ENCODE results near the gene RPL4.
"Not testable (repeated sequence)": the region's sequence is repeated elsewhere in the genome, so short reads cannot be mapped to it uniquely, and the experiment has no call there.

Gene RPL4

GRCh38 chr15:66500346-66500745 is 4.3 kb downstream of the RPL4 start:
- H3K9me3 Mint-ChIP-seq: not testable (repeated sequence)
- peak overlapping the region; percentile 93 for H3K4me3 Mint-ChIP-seq

GRCh38 chr15:66498501-66499386 is 5.9 kb downstream of the RPL4 start:
- no peaks in the 10 kb centered on the region for H3K27me3 Mint-ChIP-seq
- H3K4me1 Mint-ChIP-seq (ENCODE audit: low read depth): peaks cover 68% of the 10 kb centered on the region
- H3K4me3 Mint-ChIP-seq: peak overlapping the region; percentile 97
- peaks cover 89% of the 10 kb centered on the region for H3K36me3 Mint-ChIP-seq (ENCODE audit: low read depth)
- H3K9me3 Mint-ChIP-seq: no peaks in the 10 kb centered on the region
- H3K27ac Mint-ChIP-seq: peak overlapping the region; percentile 99

More at GRCh38 chr15:66500346-66500745, 4.3 kb downstream of the RPL4 start:
- H3K27me3 Mint-ChIP-seq: not testable (repeated sequence)
- peaks cover 86% of the 10 kb centered on the region for H3K36me3 Mint-ChIP-seq (ENCODE audit: low read depth)
- H3K27ac Mint-ChIP-seq: peak overlapping the region; percentile 99
- peaks cover 63% of the 10 kb centered on the region for H3K4me1 Mint-ChIP-seq (ENCODE audit: low read depth)

GRCh38 chr15:66497502-66498455 is 6.9 kb downstream of the RPL4 start, which contains the start of gene SNAPC5:
Gene SNAPC5, minus strand, starts transcription at chr15:66497762. Its CDS starts 31 bp downstream, at chr15:66497731.
- H3K4me3 Mint-ChIP-seq: peak within 1 kb of the TSS; percentile 97
- peaks cover 65% of the 10 kb centered on the region for H3K4me1 Mint-ChIP-seq (ENCODE audit: low read depth)
- H3K27me3 Mint-ChIP-seq: no peaks in the 10 kb centered on the region
- H3K27ac Mint-ChIP-seq: peak within 1 kb of the TSS; percentile 99
- H3K36me3 Mint-ChIP-seq (ENCODE audit: low read depth): peaks cover 89% of the 10 kb centered on the region
- H3K9me3 Mint-ChIP-seq: no peaks in the 10 kb centered on the region

- Mint-ChIP-seq H3K9me3 (no peaks in the 10 kb centered on the region), H3K27ac (peak overlapping the region; percentile 99), H3K4me1 (ENCODE audit: low read depth) (peaks cover 57% of the 10 kb centered on the region), H3K36me3 (ENCODE audit: low read depth) (peaks cover 89% of the 10 kb centered on the region), H3K27me3 (no peaks in the 10 kb centered on the region), H3K4me3 (peak overlapping the region; percentile 97)
Observed at GRCh38 chr15:66496951-66497501, 7.6 kb downstream of the RPL4 start.

GRCh38 chr15:66494262-66494661 is 10.4 kb downstream of the RPL4 start:
- Mint-ChIP-seq H3K27me3 (no peaks in the 10 kb centered on the region), H3K27ac (peak overlapping the region; percentile 50), H3K36me3 (ENCODE audit: low read depth) (peaks cover 89% of the 10 kb centered on the region), H3K9me3 (no peaks in the 10 kb centered on the region), H3K4me3 (no peak overlapping the region), H3K4me1 (ENCODE audit: low read depth) (peaks cover 31% of the 10 kb centered on the region)

GRCh38 chr15:66491846-66492245 is 12.8 kb downstream of the RPL4 start:
- peak overlapping the region; percentile 38 for H3K27ac Mint-ChIP-seq
- H3K36me3 Mint-ChIP-seq (ENCODE audit: low read depth): peaks cover 84% of the 10 kb centered on the region
- peaks cover 21% of the 10 kb centered on the region for H3K4me1 Mint-ChIP-seq (ENCODE audit: low read depth)

GRCh38 chr15:66489179-66489791 is 15.4 kb downstream of the RPL4 start:
- Mint-ChIP-seq H3K9me3 (no peaks in the 10 kb centered on the region), H3K36me3 (ENCODE audit: low read depth) (peaks cover 80% of the 10 kb centered on the region), H3K27ac (peak overlapping the region; percentile 53), H3K4me1 (ENCODE audit: low read depth) (peaks cover 5% of the 10 kb centered on the region), H3K27me3 (no peaks in the 10 kb centered on the region), H3K4me3 (no peak overlapping the region)

More at GRCh38 chr15:66491846-66492245, 12.8 kb downstream of the RPL4 start:
- Mint-ChIP-seq H3K27me3 (no peaks in the 10 kb centered on the region), H3K4me3 (no peak overlapping the region), H3K9me3 (no peaks in the 10 kb centered on the region)

GRCh38 chr15:66488525-66488924 is 16.1 kb downstream of the RPL4 start:
- Mint-ChIP-seq H3K4me1 (ENCODE audit: low read depth) (no peaks in the 10 kb centered on the region), H3K9me3 (no peaks in the 10 kb centered on the region), H3K27ac (no peak overlapping the region), H3K27me3 (no peaks in the 10 kb centered on the region), H3K36me3 (ENCODE audit: low read depth) (peaks cover 75% of the 10 kb centered on the region), H3K4me3 (no peak overlapping the region)

GRCh38 chr15:66486887-66487286 is 17.8 kb downstream of the RPL4 start:
- H3K27ac Mint-ChIP-seq: no peak overlapping the region
- H3K4me3 Mint-ChIP-seq: no peak overlapping the region
- H3K9me3 Mint-ChIP-seq: no peaks in the 10 kb centered on the region
- H3K36me3 Mint-ChIP-seq (ENCODE audit: low read depth): peaks cover 73% of the 10 kb centered on the region
- H3K27me3 Mint-ChIP-seq: no peaks in the 10 kb centered on the region
- no peaks in the 10 kb centered on the region for H3K4me1 Mint-ChIP-seq (ENCODE audit: low read depth)

GRCh38 chr15:66484539-66485112 is 20.0 kb downstream of the RPL4 start:
- Mint-ChIP-seq H3K9me3 (no peaks in the 10 kb centered on the region), H3K4me1 (ENCODE audit: low read depth) (peaks cover 4% of the 10 kb centered on the region), H3K27me3 (no peaks in the 10 kb centered on the region), H3K36me3 (ENCODE audit: low read depth) (peaks cover 66% of the 10 kb centered on the region), H3K4me3 (no peak overlapping the region), H3K27ac (no peak overlapping the region)

- Mint-ChIP-seq H3K9me3 (no peaks in the 10 kb centered on the region), H3K4me1 (ENCODE audit: low read depth) (peaks cover 4% of the 10 kb centered on the region), H3K27ac (no peak overlapping the region), H3K27me3 (no peaks in the 10 kb centered on the region), H3K4me3 (no peak overlapping the region), H3K36me3 (ENCODE audit: low read depth) (peaks cover 58% of the 10 kb centered on the region)
Observed at GRCh38 chr15:66483131-66483566, 21.5 kb downstream of the RPL4 start.

GRCh38 chr15:66482539-66482938 is 22.1 kb downstream of the RPL4 start:
- Mint-ChIP-seq H3K9me3 (no peaks in the 10 kb centered on the region), H3K4me3 (no peak overlapping the region), H3K27ac (no peak overlapping the region), H3K4me1 (ENCODE audit: low read depth) (peaks cover 4% of the 10 kb centered on the region), H3K27me3 (no peaks in the 10 kb centered on the region), H3K36me3 (ENCODE audit: low read depth) (peaks cover 52% of the 10 kb centered on the region)

- Mint-ChIP-seq H3K4me3 (no peak overlapping the region), H3K9me3 (no peaks in the 10 kb centered on the region), H3K4me1 (ENCODE audit: low read depth) (peaks cover 11% of the 10 kb centered on the region), H3K27me3 (no peaks in the 10 kb centered on the region), H3K36me3 (ENCODE audit: low read depth) (peaks cover 45% of the 10 kb centered on the region), H3K27ac (no peak overlapping the region)
Observed at GRCh38 chr15:66481107-66481856, 23.4 kb downstream of the RPL4 start.

All from stimulated activated naive CD8-positive, alpha-beta T cell treated with anti-CD3 and anti-CD28 coated beads, Interleukin-15, Interleukin-2, amounts not matched to agents 100 ng/mL and 50 ng/mL, for 24 hours (primary cell).